HEK293T (cell line): Measurements from ENCODE around the gene SOBP.

Source experiments
- CTCF ChIA-PET: fragments of 350-600 bp; formaldehyde crosslinking; extraction: SDS; loops from one replicate; lab custom pipeline; 2021; ENCODE audit warnings: antibody characterized with exemption, inconsistent platforms; lab: Yijun Ruan, JAX
- POLR2A ChIA-PET: fragments of 350-600 bp; formaldehyde crosslinking; extraction: SDS; loops from one replicate; lab custom pipeline; 2020; ENCODE audit warnings: antibody characterized with exemption, inconsistent platforms; lab: Yijun Ruan, JAX
- DNase-seq: peaks from one replicate; pipeline ENCODE4 v3.0.0; 2012; ENCODE audit warnings: mixed read lengths; ENCODE audit errors: extremely low spot score
- ARNT ChIP-seq: fragments of 450-650 bp; IDR thresholded peaks from 2 replicates; pipeline ENCODE4 v1.6.1; 2017; ENCODE audit warnings: mild to moderate bottlenecking
- BHLHE40 ChIP-seq: fragments of 450-650 bp; IDR thresholded peaks from 2 replicates; pipeline ENCODE4 v1.6.1; 2016; ENCODE audit warnings: mild to moderate bottlenecking, moderate library complexity, borderline replicate concordance
- CTBP1 ChIP-seq: fragments of 450-650 bp; IDR thresholded peaks from 2 replicates; pipeline ENCODE4 v1.6.1; 2016; ENCODE audit warnings: borderline replicate concordance
- ELF4 ChIP-seq: fragments of 450-650 bp; IDR thresholded peaks from 2 replicates; pipeline ENCODE4 v1.6.1; 2017; ENCODE audit warnings: antibody characterized with exemption
- FOXA1 ChIP-seq: fragments of 450-650 bp; IDR thresholded peaks from 2 replicates; pipeline ENCODE4 v1.6.1; 2016; ENCODE audit warnings: mild to moderate bottlenecking
- FOXK2 ChIP-seq: fragments of 450-650 bp; IDR thresholded peaks from 2 replicates; pipeline ENCODE4 v1.6.1; 2016; ENCODE audit warnings: mild to moderate bottlenecking
- FOXM1 ChIP-seq: fragments of 450-650 bp; IDR thresholded peaks from 2 replicates; pipeline ENCODE4 v1.6.1; 2017; ENCODE audit warnings: mild to moderate bottlenecking, borderline replicate concordance
- HDGF ChIP-seq: fragments of 450-650 bp; IDR thresholded peaks from 2 replicates; pipeline ENCODE4 v1.6.1; 2017; ENCODE audit warnings: antibody characterized with exemption, borderline replicate concordance
- L3MBTL2 ChIP-seq: fragments of 450-650 bp; conservative IDR thresholded peaks from 2 replicates; pipeline ENCODE4 v1.6.1; 2016; ENCODE audit warnings: mild to moderate bottlenecking
- LEF1 ChIP-seq: fragments of 450-650 bp; IDR thresholded peaks from 2 replicates; pipeline ENCODE4 v1.6.1; 2017; ENCODE audit warnings: mild to moderate bottlenecking, borderline replicate concordance
- NFRKB ChIP-seq: fragments of 450-650 bp; IDR thresholded peaks from 2 replicates; pipeline ENCODE4 v1.6.1; 2016; ENCODE audit warnings: mild to moderate bottlenecking, moderate library complexity
- PKNOX1 ChIP-seq: fragments of 450-650 bp; IDR thresholded peaks from 2 replicates; pipeline ENCODE4 v1.6.1; 2016
- SP1 ChIP-seq: fragments of 450-650 bp; IDR thresholded peaks from 2 replicates; pipeline ENCODE4 v1.6.1; 2017
- SUZ12 ChIP-seq: fragments of 450-650 bp; IDR thresholded peaks from 2 replicates; pipeline ENCODE4 v1.6.1; 2016; ENCODE audit warnings: mild to moderate bottlenecking
- TARDBP ChIP-seq: fragments of 450-650 bp; IDR thresholded peaks from 2 replicates; pipeline ENCODE4 v1.6.1; 2016
- ZNF384 ChIP-seq: fragments of 450-650 bp; IDR thresholded peaks from 2 replicates; pipeline ENCODE4 v1.6.1; 2016

Gene SOBP

GRCh38 chr6:107567643-107568042 lies 77.7 kb downstream of the SOBP start:
- DNase-seq, result no peak
- ChIA-PET POLR2A (no interaction called here), CTCF (no interaction called here)
- TF ChIP-seq SP1, result no peak
- TF ChIP-seq FOXA1, result no peak
- TF ChIP-seq NFRKB, result no peak

GRCh38 chr6:107569473-107569872 lies 79.6 kb downstream of the SOBP start:
- CTCF ChIA-PET, result no interaction called here
- POLR2A ChIA-PET, result no interaction called here
- TF ChIP-seq FOXM1, result no peak
- DNase-seq, result no peak

GRCh38 chr6:107571354-107571753 lies 81.4 kb downstream of the SOBP start:
- CTCF ChIA-PET, result no interaction called here
- POLR2A ChIA-PET, result interaction anchor here (1.4 kb wide), 1 partner anchor 112 kb away, joined by 5 read pairs; the partner anchor contains the start of gene PDSS2
- no peak for TF ChIP-seq LEF1
- no peak for TF ChIP-seq TARDBP
- DNase-seq, result no peak

DNA sequence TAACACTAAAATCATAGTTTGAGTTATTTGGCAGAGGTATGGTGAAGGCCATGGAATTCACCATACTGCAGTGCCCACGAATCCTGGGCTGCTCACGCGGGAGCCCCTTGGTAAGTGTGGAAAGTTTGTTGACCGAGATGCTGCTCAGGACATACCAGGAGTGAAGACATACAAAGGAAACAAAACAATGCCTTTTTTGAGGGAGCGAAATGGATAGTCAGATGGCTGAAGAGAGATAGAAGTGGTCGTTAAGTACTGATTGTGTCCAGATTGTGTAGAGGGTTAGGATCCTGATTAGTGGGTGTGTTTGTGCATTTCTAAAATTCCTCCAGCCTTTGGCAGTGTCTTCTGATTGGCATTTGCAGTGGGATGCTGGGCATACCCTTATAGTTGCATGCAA lies 83.0 kb downstream of the SOBP start:
- no peak for TF ChIP-seq PKNOX1
- no peak for TF ChIP-seq HDGF
- TF ChIP-seq ARNT, result no peak
- TF ChIP-seq NFRKB, result no peak
- no peak for TF ChIP-seq CTBP1
- TF ChIP-seq ELF4, result no peak
- no peak for TF ChIP-seq LEF1
- no peak for TF ChIP-seq BHLHE40
- POLR2A ChIA-PET, result no interaction called here
- CTCF ChIA-PET, result no interaction called here
- DNase-seq, result no peak

DNA sequence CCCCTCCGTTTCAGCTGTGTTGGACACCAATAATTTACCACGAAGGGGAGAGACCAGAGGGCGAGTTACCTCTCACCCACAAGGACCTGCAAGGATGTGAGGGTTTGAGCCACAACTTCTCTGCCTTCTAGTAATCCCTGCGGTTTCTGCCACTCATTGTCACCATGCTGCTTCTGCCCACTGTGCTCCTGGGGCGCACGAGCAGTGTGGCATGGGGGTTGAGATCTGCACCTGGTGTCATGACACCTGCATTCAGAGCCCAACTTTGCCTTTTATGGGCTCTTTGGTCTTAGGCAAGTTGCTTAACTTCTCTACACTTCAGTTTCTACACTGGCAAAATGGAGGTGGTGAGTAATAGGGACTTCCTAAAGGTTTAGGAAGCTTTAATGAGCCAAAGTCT lies 84.9 kb downstream of the SOBP start:
- no peak for TF ChIP-seq NFRKB
- TF ChIP-seq HDGF, result no peak
- no peak for TF ChIP-seq ZNF384
- TF ChIP-seq TARDBP, result no peak
- no peak for TF ChIP-seq FOXM1
- TF ChIP-seq ELF4, result no peak
- no peak for TF ChIP-seq ARNT
- TF ChIP-seq SP1, result no peak
- no peak for TF ChIP-seq FOXK2
- TF ChIP-seq CTBP1, result no peak
- TF ChIP-seq FOXA1, result no peak
- TF ChIP-seq BHLHE40, result no peak
- TF ChIP-seq SUZ12, result no peak
- no peak for TF ChIP-seq PKNOX1
- no peak for TF ChIP-seq LEF1
- no peak for TF ChIP-seq L3MBTL2
- no peak for DNase-seq
- CTCF ChIA-PET, result interaction anchor here (0.6 kb wide), 1 partner anchor 9 kb away, joined by 3 read pairs; no protein-coding TSS in a partner anchor
- POLR2A ChIA-PET, result no interaction called here

GRCh38 chr6:107576852-107577251 lies 86.9 kb downstream of the SOBP start:
- DNase-seq, result no peak
- no peak for TF ChIP-seq ARNT
- no peak for TF ChIP-seq SUZ12
- TF ChIP-seq ZNF384, result no peak
- TF ChIP-seq L3MBTL2, result no peak
- no peak for TF ChIP-seq ELF4
- no peak for TF ChIP-seq PKNOX1
- TF ChIP-seq CTBP1, result no peak
- TF ChIP-seq LEF1, result no peak
- TF ChIP-seq FOXM1, result no peak
- TF ChIP-seq FOXK2, result no peak
- TF ChIP-seq NFRKB, result no peak
- TF ChIP-seq BHLHE40, result no peak
- no peak for TF ChIP-seq HDGF
- TF ChIP-seq SP1, result no peak
- no peak for TF ChIP-seq FOXA1
- no peak for TF ChIP-seq TARDBP
- CTCF ChIA-PET, result interaction anchor here (0.6 kb wide), 2 partner anchors 12 to 162 kb away, joined by 3 read pairs; no protein-coding TSS in a partner anchor
- POLR2A ChIA-PET, result interaction anchor here (0.5 to 0.8 kb wide), 2 partner anchors 9 to 10 kb away, joined by 3 read pairs; no protein-coding TSS in a partner anchor

GRCh38 chr6:107578642-107579341 lies 88.9 kb downstream of the SOBP start:
- no peak for DNase-seq
- CTCF ChIA-PET, result no interaction called here
- POLR2A ChIA-PET, result no interaction called here
- TF ChIP-seq FOXM1 (no peak), ZNF384 (no peak), FOXA1 (no peak), CTBP1 (no peak), HDGF (no peak), ARNT (no peak), LEF1 (no peak), FOXK2 (no peak), L3MBTL2 (no peak), PKNOX1 (no peak), SUZ12 (no peak), SP1 (no peak), ELF4 (no peak), BHLHE40 (no peak), NFRKB (no peak), TARDBP (no peak)
